NCI-H774 (cell line): Measurements from ENCODE around the gene PSMD9.
"Not testable (repeated sequence)": the region's sequence is repeated elsewhere in the genome, so short reads cannot be mapped to it uniquely, and the experiment has no call there.

ENCODE experiments used
- DNase-seq: peaks from one replicate; lab custom pipeline; 2025; lab: John Stamatoyannopoulos, UW

The PSMD9 gene

GRCh38 chr12:121873216-121873569 is 15.4 kb upstream of the PSMD9 start:
- no peak for DNase-seq

- no peak for DNase-seq
Measured at GRCh38 chr12:121874071-121874470, 14.5 kb upstream of the PSMD9 start.

- no peak for DNase-seq
Measured at GRCh38 chr12:121875582-121875981, 13.0 kb upstream of the PSMD9 start.

- DNase-seq = not testable (repeated sequence)
Measured at GRCh38 chr12:121876080-121876447, 12.5 kb upstream of the PSMD9 start.

- no peak for DNase-seq
Measured at GRCh38 chr12:121883315-121883660, 5.3 kb upstream of the PSMD9 start.

- not testable (repeated sequence) for DNase-seq
Measured at GRCh38 chr12:121885129-121885528, 3.5 kb upstream of the PSMD9 start.

GRCh38 chr12:121888083-121888477 is 510 bp upstream of the PSMD9 start:
- DNase-seq = no peak

- DNase-seq = no peak
Measured at GRCh38 chr12:121889274-121889624, 659 bp downstream of the PSMD9 start.

GRCh38 chr12:121889661-121890060 is 1.1 kb downstream of the PSMD9 start:
- not testable (repeated sequence) for DNase-seq

- DNase-seq = no peak
Measured at GRCh38 chr12:121892673-121893561, 4.3 kb downstream of the PSMD9 start.

GRCh38 chr12:121893961-121894460 is 5.4 kb downstream of the PSMD9 start:
- no peak for DNase-seq

GRCh38 chr12:121894633-121895032 is 6.0 kb downstream of the PSMD9 start:
- no peak for DNase-seq

- DNase-seq = no peak
Measured at GRCh38 chr12:121898287-121898686, 9.7 kb downstream of the PSMD9 start.

GRCh38 chr12:121899590-121899989 is 11.0 kb downstream of the PSMD9 start:
- no peak for DNase-seq

- no peak for DNase-seq
Measured at GRCh38 chr12:121903202-121903601, 14.6 kb downstream of the PSMD9 start.

GRCh38 chr12:121905746-121906145 is 17.2 kb downstream of the PSMD9 start:
- no peak for DNase-seq

GRCh38 chr12:121908702-121909101 is 20.1 kb downstream of the PSMD9 start:
- no peak for DNase-seq

GRCh38 chr12:121911824-121912585 is 23.4 kb downstream of the PSMD9 start:
- DNase-seq = no peak

GRCh38 chr12:121915841-121916321 is 27.3 kb downstream of the PSMD9 start:
- DNase-seq = no peak

- no peak for DNase-seq
Measured at GRCh38 chr12:121916719-121917118, 28.1 kb downstream of the PSMD9 start.

- peak; percentile 97 for DNase-seq
Measured at GRCh38 chr12:121917950-121918678, 29.5 kb downstream of the PSMD9 start, which contains the start of gene CFAP251. CFAP251 (plus strand) TSS chr12:121918592; CDS start chr12:121921306, 2,714 bp downstream.

- DNase-seq = no peak
Measured at GRCh38 chr12:121918679-121919038, 30.1 kb downstream of the PSMD9 start.
